Measurements from ENCODE around the gene AP3D1.
A peak's percentile ranks its signal among the peaks of the same experiment; 100 is the strongest.
"Not testable (repeated sequence)": the region's sequence is repeated elsewhere in the genome, so short reads cannot be mapped to it uniquely, and the experiment has no call there.

Gene AP3D1

DNA sequence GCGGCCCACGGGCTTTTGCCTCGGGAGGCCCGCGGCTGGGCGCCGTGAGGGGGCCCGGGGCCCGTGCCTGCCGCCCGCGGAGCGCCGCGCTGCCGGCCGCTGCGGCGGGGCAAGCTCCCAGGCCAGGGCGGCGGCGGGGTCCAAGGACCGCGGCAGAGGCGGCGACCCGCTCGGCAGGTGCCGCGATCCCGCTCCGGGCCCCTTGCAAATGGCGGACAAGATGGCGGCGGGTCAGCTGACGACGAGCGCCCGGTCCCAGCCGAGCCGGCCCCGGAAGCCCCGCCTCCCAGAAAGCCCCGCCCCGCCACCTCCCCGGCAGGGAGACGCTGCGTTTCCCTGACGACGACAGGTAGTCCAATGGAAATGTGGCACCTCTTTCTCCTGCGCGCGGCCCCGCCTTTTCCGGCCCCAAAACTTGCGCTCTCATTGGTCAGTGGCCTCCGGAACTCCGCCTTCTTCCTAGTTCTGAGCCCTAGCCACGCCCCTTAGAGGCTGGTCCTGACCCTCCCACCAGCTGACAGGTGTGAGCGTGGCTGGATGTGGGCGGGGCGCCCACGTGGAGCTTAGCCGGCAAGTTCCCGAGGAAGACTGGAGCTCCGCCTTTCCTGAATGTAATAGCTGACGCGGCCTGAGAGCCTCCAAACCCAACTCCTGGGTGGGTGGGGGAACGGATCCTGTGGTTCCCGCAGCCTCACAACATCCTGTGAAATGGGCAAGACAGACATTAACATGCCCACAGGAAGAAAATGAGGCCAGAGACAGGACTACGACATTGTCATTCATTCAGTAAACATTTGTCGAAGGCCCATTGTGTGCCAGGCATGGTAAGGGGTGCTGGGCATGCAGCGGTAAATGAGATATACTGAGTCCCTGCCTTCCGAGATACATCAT, at the start of gene AP3D1:
Gene AP3D1, minus strand, starts transcription at position 228 of the 891 bp plus-strand sequence. CDS start 232 bp downstream, outside the sequence.
- DNase-seq (ENCODE audit: low spot score): peak; percentile 97
- FAIRE-seq: no peak

DNA sequence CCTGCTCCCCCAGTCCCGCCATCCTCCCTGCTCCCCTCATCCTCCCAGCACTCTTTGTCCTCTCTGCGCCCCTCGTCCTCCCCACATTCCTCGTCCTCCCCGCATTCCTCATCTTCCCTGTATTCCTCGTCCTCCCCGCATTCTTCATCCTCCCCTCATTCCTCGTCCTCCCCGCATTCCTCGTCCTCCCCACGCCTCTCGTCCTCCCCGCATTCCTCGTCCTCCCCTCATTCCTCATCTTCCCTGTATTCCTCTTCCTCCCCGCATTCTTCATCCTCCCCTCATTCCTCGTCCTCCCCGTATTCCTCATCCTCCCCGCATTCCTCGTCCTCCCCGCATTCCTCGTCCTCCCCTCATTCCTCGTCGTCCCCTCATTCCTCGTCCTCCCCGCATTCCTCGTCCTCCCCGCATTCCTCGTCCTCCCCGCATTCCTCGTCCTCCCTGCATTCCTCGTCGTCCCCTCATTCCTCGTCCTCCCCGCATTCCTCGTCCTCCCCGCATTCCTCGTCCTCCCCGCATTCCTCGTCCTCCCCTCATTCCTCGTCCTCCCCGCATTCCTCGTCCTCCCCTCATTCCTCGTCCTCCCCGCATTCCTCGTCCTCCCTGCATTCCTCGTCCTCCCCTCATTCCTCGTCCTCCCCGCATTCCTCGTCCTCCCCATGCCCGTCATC, 49.4 kb upstream of the AP3D1 start:
- peak; percentile 13 for FAIRE-seq
- not testable (repeated sequence) for DNase-seq (ENCODE audit: low spot score)

DNA sequence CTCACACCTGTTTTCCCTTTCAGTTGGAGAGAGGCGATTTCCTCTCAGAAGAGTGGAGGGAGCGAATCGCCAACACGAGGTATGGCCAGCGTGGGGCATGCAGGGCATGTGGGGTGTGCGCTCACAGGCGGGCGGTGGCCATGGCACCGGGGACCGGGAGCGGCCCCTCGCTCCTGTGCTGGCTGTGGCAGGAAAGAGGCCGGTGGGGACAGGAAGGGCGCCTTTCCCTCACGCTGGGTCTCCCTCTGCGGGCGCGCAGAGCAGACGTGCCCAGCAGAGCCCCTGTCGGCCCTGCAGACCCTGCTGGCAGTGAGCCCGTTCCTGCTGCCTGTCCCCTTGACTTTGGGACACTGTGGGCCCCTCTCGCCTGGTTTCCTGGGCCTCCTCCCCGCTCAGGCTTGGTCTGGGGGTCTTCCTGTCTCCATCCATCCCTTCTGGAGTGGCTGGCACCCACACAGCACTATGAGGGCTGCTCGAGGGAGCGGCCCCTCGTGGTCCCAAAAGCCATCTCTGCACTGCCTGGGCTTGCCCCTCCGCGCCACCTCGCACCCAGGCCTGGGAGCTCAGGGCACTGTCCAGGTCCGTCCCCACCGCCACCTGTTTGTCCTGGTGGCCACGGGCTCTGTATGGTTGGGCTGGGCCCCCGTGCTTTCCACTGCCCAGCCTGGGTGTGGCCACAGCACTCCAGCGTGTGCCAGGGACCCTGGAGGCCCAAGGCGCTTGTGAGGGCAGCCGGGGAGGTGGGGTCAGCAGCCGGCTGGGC, 48.7 kb upstream of the AP3D1 start:
- FAIRE-seq (no peak), DNase-seq (ENCODE audit: low spot score) (no peak)

DNA sequence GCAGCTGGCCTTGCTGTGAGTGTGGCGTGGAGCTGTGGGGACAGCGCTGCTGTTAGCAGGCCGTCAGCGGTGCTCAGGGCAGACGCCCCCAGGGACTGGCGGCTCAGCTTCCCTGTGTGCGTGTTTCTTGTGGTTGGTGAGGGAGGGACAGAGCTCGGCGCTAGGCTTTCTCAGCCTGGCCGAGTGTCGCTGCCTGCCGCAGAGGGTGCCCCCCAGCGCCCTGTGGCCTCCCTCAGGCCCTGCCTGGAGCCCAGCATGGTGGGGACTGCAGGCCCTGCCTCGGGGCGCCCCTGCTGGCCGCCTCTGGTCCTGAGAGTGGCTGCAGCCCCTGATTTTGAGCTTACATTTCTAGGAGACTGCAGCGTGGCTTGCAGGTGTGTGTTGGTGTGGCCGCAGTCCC, 47.8 kb upstream of the AP3D1 start:
- no peak for FAIRE-seq

GRCh38 chr19:2198317-2198716, 47.0 kb upstream of the AP3D1 start:
- DNase-seq (ENCODE audit: low spot score) (no peak), FAIRE-seq (no peak)

More for the DNA sequence above, 47.8 kb upstream of the AP3D1 start:
- DNase-seq (ENCODE audit: low spot score): no peak

GRCh38 chr19:2197270-2197669, 45.9 kb upstream of the AP3D1 start:
- FAIRE-seq (no peak), DNase-seq (ENCODE audit: low spot score) (no peak)

GRCh38 chr19:2195914-2196313, 44.5 kb upstream of the AP3D1 start:
- no peak for FAIRE-seq

DNA sequence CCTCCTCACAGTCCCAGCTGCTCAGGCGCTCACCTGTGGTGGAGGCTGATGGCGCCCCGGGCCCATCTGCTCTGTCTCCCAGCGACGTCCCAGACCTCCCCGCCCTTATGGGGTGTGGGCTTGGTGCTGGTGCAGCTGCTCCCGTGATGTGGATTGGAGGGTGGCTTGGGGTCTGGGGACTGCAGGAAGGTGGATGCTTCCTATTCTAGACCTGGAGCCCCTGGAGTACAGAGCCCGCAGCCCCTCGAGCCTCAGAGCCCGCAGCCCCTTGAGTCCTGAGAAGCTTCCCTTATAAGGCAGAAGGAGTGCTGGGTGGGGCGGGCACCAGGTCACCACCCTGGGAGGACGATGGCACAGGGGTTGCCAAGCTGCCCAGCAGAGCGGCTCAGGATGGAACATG, 44.0 kb upstream of the AP3D1 start:
- FAIRE-seq (no peak), DNase-seq (ENCODE audit: low spot score) (no peak)

More at GRCh38 chr19:2195914-2196313, 44.5 kb upstream of the AP3D1 start:
- DNase-seq (ENCODE audit: low spot score): no peak

GRCh38 chr19:2194513-2195078, 43.2 kb upstream of the AP3D1 start:
- DNase-seq (ENCODE audit: low spot score): no peak
- no peak for FAIRE-seq

- FAIRE-seq (no peak), DNase-seq (ENCODE audit: low spot score) (no peak)
Observed at GRCh38 chr19:2193807-2194206, 42.4 kb upstream of the AP3D1 start.

DNA sequence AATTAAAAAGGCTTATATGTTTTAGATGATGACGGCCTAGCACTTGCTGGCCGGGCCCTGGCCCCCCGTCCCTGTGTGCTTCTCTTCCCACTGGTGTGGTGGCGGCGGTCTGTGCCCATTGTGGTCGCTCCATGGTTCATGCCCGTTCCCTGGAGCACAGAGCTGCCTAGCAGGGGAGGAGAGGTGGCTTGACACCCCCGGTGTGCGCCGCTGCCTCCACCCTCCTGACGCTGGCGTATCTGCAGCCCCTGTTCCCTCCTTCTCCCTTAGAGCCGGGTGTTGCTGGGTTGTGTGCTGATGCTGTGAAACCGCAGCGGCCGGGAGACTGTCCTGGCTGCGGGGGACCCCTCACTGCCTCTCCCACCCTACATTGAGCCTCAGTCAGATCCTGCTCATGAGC, 41.5 kb upstream of the AP3D1 start:
- FAIRE-seq: no peak
- no peak for DNase-seq (ENCODE audit: low spot score)

- DNase-seq (ENCODE audit: low spot score) (no peak), FAIRE-seq (no peak)
Observed at GRCh38 chr19:2191456-2192310, 40.3 kb upstream of the AP3D1 start.

- FAIRE-seq: no peak
Observed at GRCh38 chr19:2190848-2191455, 39.6 kb upstream of the AP3D1 start.

GRCh38 chr19:2189880-2190279, 38.5 kb upstream of the AP3D1 start:
- DNase-seq (ENCODE audit: low spot score) (no peak), FAIRE-seq (no peak)

More at GRCh38 chr19:2190848-2191455, 39.6 kb upstream of the AP3D1 start:
- no peak for DNase-seq (ENCODE audit: low spot score)

- DNase-seq (ENCODE audit: low spot score) (no peak), FAIRE-seq (no peak)
Observed at GRCh38 chr19:2188708-2189385, 37.5 kb upstream of the AP3D1 start.

GRCh38 chr19:2187159-2187558, 35.8 kb upstream of the AP3D1 start:
- DNase-seq (ENCODE audit: low spot score) (no peak), FAIRE-seq (no peak)

DNA sequence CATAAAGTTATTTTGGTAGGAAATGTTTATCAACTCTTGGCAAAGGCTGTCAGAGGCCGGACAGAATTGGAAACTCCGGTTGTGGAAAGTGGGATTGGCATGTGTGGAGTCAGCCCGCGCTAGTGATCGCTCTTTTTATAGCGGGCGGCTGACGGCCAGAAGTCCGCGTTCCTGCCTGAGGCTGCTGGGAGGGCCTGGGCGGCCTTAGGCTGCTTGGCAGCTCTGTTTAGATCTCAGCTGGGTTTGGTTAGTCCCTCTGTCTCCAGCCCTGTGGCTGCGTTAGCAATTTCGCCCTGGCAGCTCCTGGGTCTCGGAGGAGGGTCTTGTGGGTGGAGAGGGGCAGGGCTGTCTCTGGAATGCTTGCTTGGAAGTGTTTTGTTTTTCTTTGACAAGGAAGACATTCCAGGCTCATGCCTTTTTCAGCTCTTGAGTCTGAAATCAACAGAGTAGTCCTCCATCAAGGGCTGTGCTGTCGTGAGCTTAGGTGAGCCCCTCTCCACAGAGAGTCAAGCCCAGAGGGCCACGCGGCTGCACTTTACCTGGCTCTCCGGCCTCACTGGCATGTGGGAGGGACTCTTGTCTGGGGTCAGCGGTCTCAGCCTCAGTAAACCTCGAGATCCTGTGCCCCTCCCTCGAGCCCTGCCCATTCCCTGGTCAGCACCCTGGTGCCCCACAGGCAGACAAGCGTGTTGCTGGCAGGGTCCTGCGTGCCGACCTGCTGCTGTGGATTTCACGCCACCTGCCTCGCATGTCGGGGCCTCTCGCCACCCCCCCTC, 34.9 kb upstream of the AP3D1 start:
- DNase-seq (ENCODE audit: low spot score) (no peak), FAIRE-seq (no peak)

- DNase-seq (ENCODE audit: low spot score) (no peak), FAIRE-seq (no peak)
Observed at GRCh38 chr19:2185734-2186070, 34.3 kb upstream of the AP3D1 start.

DNA sequence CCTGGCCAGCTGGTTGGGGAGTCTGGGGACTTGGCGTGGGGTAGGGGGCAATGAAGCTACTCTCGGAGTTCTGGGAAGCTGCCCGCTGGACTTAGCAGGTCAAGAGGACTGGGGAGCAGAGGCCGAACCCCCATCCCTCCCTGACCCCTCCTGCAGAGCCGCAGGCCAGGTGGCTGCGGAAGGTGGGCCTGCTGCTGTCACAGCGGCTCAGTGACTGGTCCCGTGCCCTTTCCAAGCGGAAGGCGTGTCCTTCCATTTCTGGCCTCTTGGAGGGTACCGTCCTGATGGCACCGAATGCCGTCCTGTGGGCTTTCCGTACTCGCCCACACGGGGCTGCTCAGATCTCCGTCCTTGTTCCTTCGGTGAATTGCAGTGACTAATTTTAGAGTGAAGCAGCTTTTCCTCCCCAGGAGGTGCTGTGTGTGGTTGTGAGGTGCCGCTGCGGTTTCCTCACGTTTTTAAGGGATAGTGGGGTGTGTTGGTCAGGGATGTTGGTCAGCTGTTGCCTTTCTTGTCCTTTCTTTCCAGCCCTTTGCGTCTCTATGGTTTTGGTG, 33.1 kb upstream of the AP3D1 start:
- DNase-seq (ENCODE audit: low spot score) (no peak), FAIRE-seq (no peak)
